Measurements from ENCODE around the gene SLC30A2.
A peak's percentile ranks its signal among the peaks of the same experiment; 100 is the strongest.

Gene SLC30A2

GRCh38 chr1:26020941-26021646 is 24.8 kb downstream of the SLC30A2 start:
- no peak for DNase-seq

- no peak for DNase-seq
These were observed 25.6 kb downstream of the SLC30A2 start for GRCh38 chr1:26020330-26020768.

GRCh38 chr1:26019641-26020315 is 26.1 kb downstream of the SLC30A2 start:
- no peak for DNase-seq

- no peak for DNase-seq
These were observed 28.3 kb downstream of the SLC30A2 start for GRCh38 chr1:26017606-26018005.

- DNase-seq, result no peak
These were observed 28.9 kb downstream of the SLC30A2 start for GRCh38 chr1:26016953-26017545.

GRCh38 chr1:26016258-26016952 is 29.5 kb downstream of the SLC30A2 start:
- DNase-seq, result no peak

GRCh38 chr1:26015358-26015757 is 30.6 kb downstream of the SLC30A2 start:
- DNase-seq, result no peak

GRCh38 chr1:26014179-26014578 is 31.7 kb downstream of the SLC30A2 start:
- DNase-seq, result no peak

- no peak for DNase-seq
These were observed 33.1 kb downstream of the SLC30A2 start for GRCh38 chr1:26012864-26013263.

- peak; percentile 89 for DNase-seq
These were observed 35.1 kb downstream of the SLC30A2 start for GRCh38 chr1:26010825-26011224.

GRCh38 chr1:26009796-26010447 is 36.0 kb downstream of the SLC30A2 start:
- no peak for DNase-seq

- no peak for DNase-seq
These were observed 39.2 kb downstream of the SLC30A2 start for GRCh38 chr1:26006710-26007109.

- DNase-seq, result no peak
These were observed 40.3 kb downstream of the SLC30A2 start for GRCh38 chr1:26005434-26006105.

GRCh38 chr1:26003756-26004155 is 42.2 kb downstream of the SLC30A2 start:
- DNase-seq, result no peak

GRCh38 chr1:26003262-26003661 is 42.7 kb downstream of the SLC30A2 start:
- DNase-seq, result no peak

- no peak for DNase-seq
These were observed 46.7 kb downstream of the SLC30A2 start for GRCh38 chr1:25999041-25999800.

- peak; percentile 98 for DNase-seq
These were observed 47.8 kb downstream of the SLC30A2 start, which contains the start of gene PAFAH2 for GRCh38 chr1:25997828-25998761. TSS of gene PAFAH2 (minus strand) at chr1:25998063. CDS start at chr1:25990816, 7,247 bp downstream.

- peak; percentile 29 for DNase-seq
These were observed 48.7 kb downstream of the SLC30A2 start for GRCh38 chr1:25996966-25997827.
